ENCODE data around the gene MYO6. TPM values are rescaled to one million over a fixed set of nuclear protein-coding genes. Genes with fewer than 3 reads are reported as not detected.

MYO6 gene
- total RNA-seq, 2 experiments from 2014 or later, result not detected

GRCh38 chr6:75735491-75736186 is 13.4 kb upstream of the MYO6 start:
- no peak for DNase-seq (ENCODE audit: low spot score)
- CTCF ChIA-PET (ENCODE audit: unreplicated experiment), result no interaction called here

GRCh38 chr6:75743971-75744370 is 5.1 kb upstream of the MYO6 start:
- Histone ChIP-seq H3K9me3 (ENCODE audit: low read length) (no peaks in the 10 kb centered on the region), H3K36me3 (ENCODE audit: insufficient read depth, low read length) (no peaks in the 10 kb centered on the region), H3K27ac (ENCODE audit: low read depth, low read length, poor library complexity, severe bottlenecking) (no peak overlapping the region), H2AFZ (ENCODE audit: low read length) (no peak overlapping the region), H3K79me2 (ENCODE audit: insufficient read depth, low read depth, low read length) (no peaks in the 10 kb centered on the region), H3K4me2 (ENCODE audit: low read length) (no peak overlapping the region), H3K4me1 (ENCODE audit: insufficient read depth, low read length, poor library complexity, severe bottlenecking) (peaks cover 13% of the 10 kb centered on the region), H4K20me1 (ENCODE audit: insufficient read depth, low read length) (peaks cover 5% of the 10 kb centered on the region; the same call in 1 of the 2 replicates), H3K4me3 (ENCODE audit: low read depth, low read length, poor library complexity, severe bottlenecking) (no peak overlapping the region), H3K9me2 (ENCODE audit: insufficient read depth, low read length) (no peaks in the 10 kb centered on the region)
- ChIA-PET CTCF (ENCODE audit: unreplicated experiment) (no interaction called here), POLR2A (no interaction called here)
- TF ChIP-seq CTCF (conservative IDR thresholded peaks at IDR 0.05; ENCODE audit: low read length), result no peak
- no peak for TF ChIP-seq EZH2phosphoT487 (IDR thresholded peaks at IDR 0.05; ENCODE audit: borderline replicate concordance, low read depth, low read length)
- no TSS peak for BruUV-seq (replicated peaks)
- intact Hi-C loops (cut with micrococcal nuclease; ENCODE audit: unreplicated experiment), result no loop called here
- no peak for DNase-seq (ENCODE audit: low spot score)

More at GRCh38 chr6:75735491-75736186, 13.4 kb upstream of the MYO6 start:
- no peaks in the 10 kb centered on the region for H3K36me3 ChIP-seq (ENCODE audit: insufficient read depth, low read length)
- H2AFZ ChIP-seq (ENCODE audit: low read length), result no peak overlapping the region
- no peaks in the 10 kb centered on the region for H3K4me1 ChIP-seq (ENCODE audit: insufficient read depth, low read length, poor library complexity, severe bottlenecking)
- intact Hi-C loops (cut with micrococcal nuclease; ENCODE audit: unreplicated experiment), result no loop called here
- no peak overlapping the region for H3K4me2 ChIP-seq (ENCODE audit: low read length)
- H3K79me2 ChIP-seq (ENCODE audit: insufficient read depth, low read depth, low read length), result no peaks in the 10 kb centered on the region
- POLR2A ChIA-PET, result no interaction called here
- TF ChIP-seq CTCF (conservative IDR thresholded peaks at IDR 0.05; ENCODE audit: low read length) (no peak), EZH2phosphoT487 (IDR thresholded peaks at IDR 0.05; ENCODE audit: borderline replicate concordance, low read depth, low read length) (no peak)
- no peaks in the 10 kb centered on the region for H4K20me1 ChIP-seq (ENCODE audit: insufficient read depth, low read length)
- no TSS peak for BruUV-seq (replicated peaks)
- no peaks in the 10 kb centered on the region for H3K9me2 ChIP-seq (ENCODE audit: insufficient read depth, low read length)
- H3K4me3 ChIP-seq (ENCODE audit: low read depth, low read length, poor library complexity, severe bottlenecking), result no peak overlapping the region
- no peaks in the 10 kb centered on the region for H3K9me3 ChIP-seq (ENCODE audit: low read length)
- H3K27ac ChIP-seq (ENCODE audit: low read depth, low read length, poor library complexity, severe bottlenecking), result no peak overlapping the region

GRCh38 chr6:75745404-75745803 is 3.6 kb upstream of the MYO6 start:
- H2AFZ ChIP-seq (ENCODE audit: low read length), result no peak overlapping the region
- no peak overlapping the region for H3K4me3 ChIP-seq (ENCODE audit: low read depth, low read length, poor library complexity, severe bottlenecking)
- no peak for DNase-seq (ENCODE audit: low spot score)
- no peak for TF ChIP-seq EZH2phosphoT487 (IDR thresholded peaks at IDR 0.05; ENCODE audit: borderline replicate concordance, low read depth, low read length)
- no peak for TF ChIP-seq CTCF (conservative IDR thresholded peaks at IDR 0.05; ENCODE audit: low read length)
- no peaks in the 10 kb centered on the region for H3K36me3 ChIP-seq (ENCODE audit: insufficient read depth, low read length)
- POLR2A ChIA-PET, result interaction anchor here (0.7 kb wide), 1 partner anchor 35 kb away, joined by 3 read pairs; no protein-coding TSS in a partner anchor
- H3K9me2 ChIP-seq (ENCODE audit: insufficient read depth, low read length), result no peaks in the 10 kb centered on the region
- no peak overlapping the region for H3K4me2 ChIP-seq (ENCODE audit: low read length)
- H3K4me1 ChIP-seq (ENCODE audit: insufficient read depth, low read length, poor library complexity, severe bottlenecking), result peaks cover 20% of the 10 kb centered on the region
- no TSS peak for BruUV-seq (replicated peaks)
- no peaks in the 10 kb centered on the region for H3K79me2 ChIP-seq (ENCODE audit: insufficient read depth, low read depth, low read length)
- intact Hi-C loops (cut with micrococcal nuclease; ENCODE audit: unreplicated experiment), result no loop called here
- peaks cover 5% of the 10 kb centered on the region; the same call in 1 of the 2 replicates for H4K20me1 ChIP-seq (ENCODE audit: insufficient read depth, low read length)
- no peaks in the 10 kb centered on the region for H3K9me3 ChIP-seq (ENCODE audit: low read length)
- no peak overlapping the region for H3K27ac ChIP-seq (ENCODE audit: low read depth, low read length, poor library complexity, severe bottlenecking)
- CTCF ChIA-PET (ENCODE audit: unreplicated experiment), result no interaction called here

Data from OCI-LY7 (cell line).